ENCODE measurements around the gene ARID5B.

DNA sequence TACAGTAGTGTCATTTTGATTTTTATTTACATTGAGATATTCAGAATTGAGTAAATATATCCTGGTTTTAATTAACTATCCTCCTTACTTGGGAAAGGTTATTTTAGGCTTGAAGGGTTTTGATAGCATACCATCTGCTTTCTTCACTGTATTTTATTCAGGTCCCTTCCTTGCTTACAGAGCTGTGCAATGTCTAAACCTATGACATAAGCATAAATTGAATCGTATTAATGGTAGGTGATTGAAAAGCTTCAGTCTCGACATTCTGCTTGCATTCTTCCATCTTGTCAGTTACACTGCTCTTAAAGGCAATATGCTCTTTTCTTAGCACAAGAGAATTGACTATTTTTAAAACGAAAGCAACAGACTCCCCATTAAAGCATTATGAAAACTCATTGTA, 102.5 kb downstream of the ARID5B start:
- TF ChIP-seq GATA2 (IDR thresholded peaks at IDR 0.05; ENCODE audit: low read depth, low read length) (no peak), GATA3 (IDR thresholded peaks at IDR 0.05; ENCODE audit: low read depth, low read length) (no peak)
